ENCODE data around the gene PPP1CA. TPM values are rescaled to one million over a fixed set of nuclear protein-coding genes. Genes with fewer than 3 reads are reported as not detected.

PPP1CA gene
- total RNA-seq, 2 donors from 2014 or later = 168 to 215 TPM

- no peak for DNase-seq (ENCODE audit: low spot score)
- Histone ChIP-seq H3K4me1 (replicated peaks) (peaks cover 6% of the 10 kb centered on the region), H3K27me3 (replicated peaks; ENCODE audit: insufficient read depth) (no peaks in the 10 kb centered on the region), H3K27ac (no peak overlapping the region), H3K9me3 (no peaks in the 10 kb centered on the region), H3K4me3 (no peak overlapping the region), H3K36me3 (no peaks in the 10 kb centered on the region)
- WGBS = 75% methylated on average over 5 of the region's 6 CpGs
- TF ChIP-seq CTCF (IDR thresholded peaks at IDR 0.05) = no peak
- no peak for TF ChIP-seq POLR2A (IDR thresholded peaks at IDR 0.05)
- no peak for TF ChIP-seq POLR2AphosphoS5 (IDR thresholded peaks at IDR 0.05)
- intact Hi-C loops (cut with DNase I) = no loop called here
Measured at GRCh38 chr11:67376873-67377808, 24.5 kb downstream of the PPP1CA start.

GRCh38 chr11:67376063-67376820 is 25.4 kb downstream of the PPP1CA start:
- no peaks in the 10 kb centered on the region for H3K27me3 ChIP-seq (replicated peaks; ENCODE audit: insufficient read depth)
- peaks cover 14% of the 10 kb centered on the region for H3K4me1 ChIP-seq (replicated peaks)
- intact Hi-C loops (cut with DNase I) = no loop called here
- TF ChIP-seq POLR2A (IDR thresholded peaks at IDR 0.05) (no peak), CTCF (IDR thresholded peaks at IDR 0.05) (no peak), POLR2AphosphoS5 (IDR thresholded peaks at IDR 0.05) (no peak)
- H3K9me3 ChIP-seq = no peaks in the 10 kb centered on the region
- no peak overlapping the region for H3K4me3 ChIP-seq
- H3K36me3 ChIP-seq = no peaks in the 10 kb centered on the region
- no peak overlapping the region for H3K27ac ChIP-seq
- 73% methylated on average over 7 of the region's 7 CpGs for WGBS
- no peak for DNase-seq (ENCODE audit: low spot score)

GRCh38 chr11:67375320-67376055 is 26.2 kb downstream of the PPP1CA start:
- no peak overlapping the region for H3K4me3 ChIP-seq

More at GRCh38 chr11:67375320-67376055, 26.2 kb downstream of the PPP1CA start:
- WGBS = 50% methylated on average over 14 of the region's 15 CpGs
- intact Hi-C loops (cut with DNase I) = loop anchor here (2.0 kb wide), 1 partner anchor 23 kb away; the partner anchor contains the start of gene POLD4
- peaks cover 17% of the 10 kb centered on the region for H3K4me1 ChIP-seq (replicated peaks)
- DNase-seq (ENCODE audit: low spot score) = no peak
- TF ChIP-seq CTCF (IDR thresholded peaks at IDR 0.05) (no peak), POLR2AphosphoS5 (IDR thresholded peaks at IDR 0.05) (no peak), POLR2A (IDR thresholded peaks at IDR 0.05) (no peak)
- H3K36me3 ChIP-seq = no peaks in the 10 kb centered on the region
- no peaks in the 10 kb centered on the region for H3K27me3 ChIP-seq (replicated peaks; ENCODE audit: insufficient read depth)
- no peak overlapping the region for H3K27ac ChIP-seq
- no peaks in the 10 kb centered on the region for H3K9me3 ChIP-seq
